C4-2B (cell line): ENCODE data around the gene RRP36.

Experiments used
- H3K27ac ChIP-seq: fragments of 450-650 bp; 2 replicates; pipeline ENCODE4 v1.5.1; 2017
- CTCF ChIP-seq: fragments of 450-650 bp; conservative IDR thresholded peaks from 2 replicates; pipeline ENCODE4 v1.5.1; 2017; ENCODE audit warnings: mild to moderate bottlenecking
- ZFX ChIP-seq: fragments of 450-650 bp; IDR thresholded peaks from 2 replicates; pipeline ENCODE4 v1.6.1; 2017

Gene RRP36

GRCh38 chr6:43016943-43017334, 4.5 kb upstream of the RRP36 start:
- no peak overlapping the region for H3K27ac ChIP-seq
- TF ChIP-seq ZFX (no peak), CTCF (no peak)

- TF ChIP-seq ZFX, result no peak
- TF ChIP-seq CTCF, result no peak
- no peak overlapping the region for H3K27ac ChIP-seq
Measured at GRCh38 chr6:43019152-43019551, 2.3 kb upstream of the RRP36 start.

- no peak for TF ChIP-seq CTCF
- TF ChIP-seq ZFX, result no peak
- peak overlapping the region; percentile 95; the same call in 1 of the 2 replicates for H3K27ac ChIP-seq
Measured at GRCh38 chr6:43020052-43020705, 1.2 kb upstream of the RRP36 start.

- peak overlapping the region; percentile 95 for H3K27ac ChIP-seq
- no peak for TF ChIP-seq ZFX
Measured at GRCh38 chr6:43020847-43021246, 576 bp upstream of the RRP36 start.

- TF ChIP-seq CTCF (no peak), ZFX (no peak)
- no peak overlapping the region for H3K27ac ChIP-seq
Measured at GRCh38 chr6:43024436-43024835, 3.0 kb downstream of the RRP36 start.

- TF ChIP-seq ZFX (no peak), CTCF (no peak)
- no peak overlapping the region for H3K27ac ChIP-seq
Measured at GRCh38 chr6:43026365-43026764, 4.9 kb downstream of the RRP36 start.

GRCh38 chr6:43029120-43029519, 7.7 kb downstream of the RRP36 start:
- TF ChIP-seq ZFX (no peak), CTCF (no peak)
- H3K27ac ChIP-seq, result no peak overlapping the region

GRCh38 chr6:43032326-43032725, 10.9 kb downstream of the RRP36 start:
- no peak overlapping the region for H3K27ac ChIP-seq
- TF ChIP-seq CTCF, result no peak
- TF ChIP-seq ZFX, result no peak
